GM18526 (cell line): ENCODE measurements around the gene NPHP4.

Experiments used
- POLR2A ChIP-seq: IDR thresholded peaks from 3 replicates; pipeline ENCODE4 v1.6.1; 2011; ENCODE audit not compliant: insufficient read length; ENCODE audit errors: extremely low read depth

The NPHP4 gene

DNA sequence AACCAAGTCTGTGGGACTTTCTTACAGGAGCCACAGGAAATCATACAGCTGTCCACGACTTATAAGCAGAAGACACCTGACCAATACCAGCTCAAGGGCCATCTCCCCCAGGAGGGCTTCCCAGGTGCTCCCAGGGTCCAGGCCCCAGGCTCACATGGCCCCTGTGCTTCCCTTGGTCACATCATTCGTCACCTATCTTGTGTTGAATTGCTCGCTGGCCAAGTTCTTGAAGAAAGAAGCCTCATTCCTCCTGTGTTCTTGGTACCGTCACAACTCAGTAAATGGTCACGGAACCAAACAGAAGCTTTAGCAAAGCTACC, 3.0 kb downstream of the NPHP4 start:
- no peak for TF ChIP-seq POLR2A

GRCh38 chr1:5988596-5989285, 3.5 kb downstream of the NPHP4 start:
- TF ChIP-seq POLR2A: no peak

GRCh38 chr1:5986018-5986417, 6.2 kb downstream of the NPHP4 start:
- no peak for TF ChIP-seq POLR2A

DNA sequence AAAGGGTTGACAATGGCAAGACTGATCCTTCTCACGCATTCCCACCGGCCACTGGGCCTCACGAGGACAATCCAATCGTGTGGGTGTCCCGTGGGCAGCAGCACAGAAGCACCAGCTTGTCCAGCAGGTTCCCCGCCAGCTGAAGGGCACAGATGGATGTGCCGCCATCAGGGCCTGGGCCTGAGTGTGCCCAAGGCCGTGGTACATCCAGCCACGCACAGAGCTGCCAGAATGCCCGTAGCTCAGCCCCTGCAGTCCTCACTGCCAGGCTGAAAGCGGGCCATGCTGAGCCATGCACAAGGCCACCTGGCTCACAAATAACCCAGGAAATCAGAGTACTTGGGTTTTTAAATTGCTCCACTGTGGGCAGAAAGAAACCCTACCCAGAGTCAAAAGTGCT, 7.0 kb downstream of the NPHP4 start:
- no peak for TF ChIP-seq POLR2A

GRCh38 chr1:5983361-5984103, 8.7 kb downstream of the NPHP4 start:
- TF ChIP-seq POLR2A: no peak

DNA sequence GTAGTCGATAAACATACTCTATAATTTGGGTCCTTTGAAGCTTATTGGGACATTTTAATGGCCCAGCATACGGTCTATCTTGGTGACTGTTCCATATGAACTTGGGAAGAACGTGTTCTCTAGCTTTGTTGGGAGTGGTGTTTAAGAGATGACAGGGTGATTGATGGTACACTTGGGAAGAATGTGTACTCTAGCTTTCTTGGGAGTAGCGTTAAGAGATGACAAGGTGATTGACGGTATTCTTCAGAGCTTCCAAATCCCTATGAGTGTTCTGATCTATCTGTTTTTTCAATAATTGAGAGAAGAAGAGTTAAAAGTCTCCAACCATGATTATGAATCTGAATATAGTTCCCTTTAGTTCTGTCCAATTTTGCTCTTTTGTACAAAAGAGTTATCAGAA, 9.4 kb downstream of the NPHP4 start:
- TF ChIP-seq POLR2A: no peak

- TF ChIP-seq POLR2A: no peak
Measured at GRCh38 chr1:5982276-5982675, 9.9 kb downstream of the NPHP4 start.

DNA sequence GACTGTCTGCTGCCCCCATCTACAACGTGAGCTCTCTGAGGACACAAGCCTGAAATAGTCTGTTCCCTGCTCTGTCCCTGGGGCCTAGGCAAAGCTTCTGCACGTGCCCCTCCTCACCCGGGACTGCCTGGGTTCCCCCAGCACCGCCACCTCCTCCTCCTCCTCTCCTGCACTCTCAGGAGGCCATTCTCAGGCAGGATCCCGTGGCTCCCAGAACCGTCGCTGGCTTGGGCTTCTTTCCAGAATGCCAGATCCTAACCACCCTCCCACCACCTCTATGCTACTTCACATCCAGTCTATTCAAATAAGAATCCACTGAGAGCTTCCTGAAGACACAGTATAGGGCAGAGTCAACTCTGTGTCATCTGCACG, 11.2 kb downstream of the NPHP4 start:
- TF ChIP-seq POLR2A: no peak

- TF ChIP-seq POLR2A: no peak
Measured at GRCh38 chr1:5980314-5981008, 11.8 kb downstream of the NPHP4 start.

DNA sequence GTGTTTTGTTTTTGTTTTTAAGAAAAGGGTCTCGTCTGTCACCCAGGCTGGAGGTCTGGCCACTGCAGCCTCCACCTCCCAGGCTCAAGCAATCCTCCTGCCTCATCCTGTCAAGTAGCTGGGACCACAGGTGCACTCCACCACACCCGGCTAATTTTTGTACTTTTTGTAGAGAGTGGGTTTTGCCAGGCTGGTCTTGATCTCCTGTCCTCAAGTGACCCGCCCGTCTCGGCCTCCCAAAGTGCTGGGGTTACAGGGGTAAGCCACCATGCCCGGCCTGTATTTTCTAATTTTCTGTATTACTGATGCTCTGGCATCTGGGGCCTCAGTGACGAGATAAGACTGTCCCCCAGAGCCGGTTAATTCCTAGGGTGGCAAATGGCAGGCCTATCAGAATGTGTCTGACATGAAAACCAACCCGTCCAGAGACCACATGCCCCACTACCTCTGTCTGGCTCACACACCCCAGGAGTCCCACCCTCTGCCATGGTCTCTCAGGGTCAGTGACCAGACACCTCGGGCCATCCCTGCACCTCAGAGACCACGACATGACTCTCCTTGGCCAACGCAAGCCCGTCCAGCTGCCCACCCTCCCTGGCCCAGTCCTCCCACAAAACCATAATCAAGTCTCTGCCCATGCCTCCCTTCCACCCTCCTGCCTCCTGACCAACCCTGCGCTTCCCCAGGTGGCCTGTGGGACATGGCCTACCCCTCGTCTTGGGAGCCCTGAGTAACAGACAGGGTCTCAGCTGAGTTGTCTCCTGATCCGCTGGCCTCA, 12.5 kb downstream of the NPHP4 start:
- no peak for TF ChIP-seq POLR2A

- TF ChIP-seq POLR2A: no peak
Measured at GRCh38 chr1:5978452-5978851, 13.8 kb downstream of the NPHP4 start.

- no peak for TF ChIP-seq POLR2A
Measured at GRCh38 chr1:5977494-5978444, 14.5 kb downstream of the NPHP4 start.

DNA sequence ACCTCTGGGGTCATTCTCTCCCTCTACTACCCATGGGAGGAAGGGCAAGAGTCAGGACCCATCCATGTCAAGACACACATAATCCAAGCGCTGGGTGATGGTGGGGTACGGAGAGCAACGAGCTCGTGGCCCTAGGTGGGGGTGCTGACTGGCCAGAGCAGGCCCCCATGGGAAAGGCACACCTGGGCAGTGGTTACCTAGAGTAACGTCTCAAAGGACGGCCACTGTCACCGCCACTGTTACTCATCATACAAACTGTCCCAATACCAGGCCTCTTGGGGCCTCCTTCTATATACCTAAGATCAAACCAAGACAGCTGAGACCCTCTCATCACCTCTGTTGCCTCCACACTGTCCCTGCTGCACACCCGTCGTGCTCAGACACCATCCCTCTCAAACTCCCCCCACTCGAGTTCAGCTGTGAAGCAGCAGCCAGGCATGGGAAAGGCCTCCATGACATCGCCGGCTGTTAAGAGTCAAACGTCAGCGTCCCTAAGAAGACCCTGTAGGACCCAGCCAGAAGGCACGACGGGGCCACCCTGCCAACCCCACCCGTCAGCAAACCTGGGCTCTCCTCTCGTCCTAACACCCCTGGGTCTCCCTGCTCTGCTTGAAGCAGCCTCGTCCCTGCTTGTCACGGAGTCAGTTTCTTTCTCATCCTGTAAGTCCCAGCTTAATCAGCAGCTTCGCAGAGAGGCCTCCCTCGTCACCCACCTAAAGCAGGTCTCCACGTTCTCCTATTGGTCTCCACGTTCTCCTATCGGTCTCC, 15.3 kb downstream of the NPHP4 start:
- no peak for TF ChIP-seq POLR2A

- no peak for TF ChIP-seq POLR2A
Measured at GRCh38 chr1:5976231-5976630, 16.0 kb downstream of the NPHP4 start.
